ENCODE measurements around the gene NSUN6. TPM values are rescaled to one million over a fixed set of nuclear protein-coding genes. Genes with fewer than 3 reads are reported as not detected.

Gene NSUN6, protein sequence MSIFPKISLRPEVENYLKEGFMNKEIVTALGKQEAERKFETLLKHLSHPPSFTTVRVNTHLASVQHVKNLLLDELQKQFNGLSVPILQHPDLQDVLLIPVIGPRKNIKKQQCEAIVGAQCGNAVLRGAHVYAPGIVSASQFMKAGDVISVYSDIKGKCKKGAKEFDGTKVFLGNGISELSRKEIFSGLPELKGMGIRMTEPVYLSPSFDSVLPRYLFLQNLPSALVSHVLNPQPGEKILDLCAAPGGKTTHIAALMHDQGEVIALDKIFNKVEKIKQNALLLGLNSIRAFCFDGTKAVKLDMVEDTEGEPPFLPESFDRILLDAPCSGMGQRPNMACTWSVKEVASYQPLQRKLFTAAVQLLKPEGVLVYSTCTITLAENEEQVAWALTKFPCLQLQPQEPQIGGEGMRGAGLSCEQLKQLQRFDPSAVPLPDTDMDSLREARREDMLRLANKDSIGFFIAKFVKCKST
- total RNA-seq, result 1 to 10 TPM; 3.0 to 4.0 (median 3.5) TPM
- polyA plus RNA-seq, result 1 to 10 TPM; 3.3 to 7.0 (median 4.4) TPM
- long read RNA-seq, donor 1, partial matches to known transcripts, result 0 of 4 reads
- long read RNA-seq, donor 1, other reads (novel, unspliced or antisense), result 0 of 4 reads
- long read RNA-seq, donor 2, partial matches to known transcripts, result 0 of 4 reads
- long read RNA-seq, donor 2, other reads (novel, unspliced or antisense), result 3 of 4 reads

DNA sequence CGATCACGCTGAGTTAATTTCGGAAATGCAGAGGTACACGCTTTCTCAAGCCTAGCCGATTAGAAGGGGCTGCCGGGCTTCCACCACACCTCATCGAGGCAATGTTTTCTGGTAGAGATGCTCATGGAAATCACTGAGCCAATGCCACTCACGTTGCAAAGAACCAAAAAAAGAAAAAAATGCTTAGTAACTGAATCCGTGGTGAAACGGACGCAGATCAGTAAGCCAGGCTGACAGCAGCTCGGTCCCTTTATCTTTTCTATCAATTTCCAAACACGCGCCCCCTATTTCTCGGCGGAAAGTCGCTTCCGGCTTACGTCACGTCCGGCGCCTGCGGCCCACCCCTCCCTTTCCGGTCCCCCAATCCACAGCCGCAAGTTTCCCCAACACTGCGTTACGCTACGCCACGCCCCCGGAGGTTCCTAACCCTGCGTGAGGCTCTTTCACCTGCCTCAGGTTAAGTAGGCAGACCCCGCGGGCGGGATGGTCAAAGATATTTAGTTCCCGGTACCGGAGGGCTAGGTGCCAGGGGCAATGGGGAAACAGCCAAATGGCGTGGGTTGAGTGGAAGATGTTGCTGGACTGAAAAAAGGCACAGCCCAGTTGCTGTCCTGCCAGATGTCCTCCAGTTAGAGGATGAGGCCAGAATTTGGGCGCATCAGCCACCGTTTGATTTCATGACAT lies at the start of gene NSUN6:
Gene NSUN6 (minus strand): TSS at position 264 of the 684 bp plus-strand sequence. CDS start 384 bp downstream, outside the sequence.
- WGBS, 3 donors, result 0 to 1% (median 0%) methylated on average over 39 of the region's 39 CpGs
- peak; percentile 99 to 100 (median 100) for ATAC-seq

DNA sequence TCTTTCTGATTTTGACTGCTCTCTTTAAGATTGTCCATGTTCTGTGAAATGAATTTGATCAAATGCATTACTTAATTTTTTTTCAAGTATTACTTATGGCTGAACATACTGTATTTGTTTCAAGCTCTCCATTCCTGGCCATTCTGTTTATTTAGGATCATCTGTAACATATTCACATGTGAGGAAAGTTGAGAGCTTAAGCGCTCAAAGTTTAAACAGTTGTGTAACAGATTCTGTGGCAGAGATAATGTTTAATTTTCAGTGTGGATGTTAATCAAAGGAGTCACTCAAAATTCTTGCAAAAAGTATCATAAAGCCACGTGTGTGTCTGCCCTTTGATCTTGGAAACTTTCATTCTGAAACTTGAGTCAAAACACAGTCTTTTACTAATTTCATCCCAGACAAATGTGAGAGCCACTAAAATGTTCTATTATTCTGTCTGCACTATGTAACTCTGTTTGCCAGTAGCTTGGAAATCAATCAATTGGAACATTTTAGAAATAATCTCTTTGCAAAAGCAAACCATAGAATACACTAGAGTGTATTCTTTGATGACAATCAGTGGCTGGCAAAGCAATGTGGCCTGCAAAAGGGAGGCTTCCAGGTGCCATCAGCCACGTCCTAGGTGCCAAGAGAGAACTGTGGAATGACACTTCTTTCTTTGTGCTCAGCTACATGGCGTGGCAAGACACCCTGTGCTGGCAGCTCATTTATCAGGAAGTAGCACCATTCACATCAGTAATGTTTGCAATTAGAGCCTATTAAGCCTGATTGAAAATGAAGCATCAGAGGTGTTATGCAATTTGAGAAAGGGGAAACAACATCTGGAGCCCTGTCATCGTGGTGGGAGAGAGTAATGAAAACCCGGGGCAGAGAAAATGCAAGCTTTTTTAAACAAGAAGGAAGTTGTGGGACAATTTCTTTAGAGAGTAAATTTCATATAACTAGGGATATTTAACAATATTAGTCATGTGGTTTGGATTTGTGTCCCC lies 48.8 kb upstream of the NSUN6 start:
- Histone ChIP-seq H3K4me3 (no peak overlapping the region), H3K27me3 (ENCODE audit: insufficient read depth in 3 of 3, low read length in 2 of 3) (no peaks in the 10 kb centered on the region), H3K27ac (no peak overlapping the region), H3K9me3 (no peaks in the 10 kb centered on the region), H3K4me1 (no peaks in the 10 kb centered on the region), H3K36me3 (ENCODE audit: insufficient read depth in 1 of 2, low read depth in 1 of 2) (no peaks in the 10 kb centered on the region)
- intact Hi-C loops (cut with DNase I), result no loop called here
- TF ChIP-seq, protein P1, sequence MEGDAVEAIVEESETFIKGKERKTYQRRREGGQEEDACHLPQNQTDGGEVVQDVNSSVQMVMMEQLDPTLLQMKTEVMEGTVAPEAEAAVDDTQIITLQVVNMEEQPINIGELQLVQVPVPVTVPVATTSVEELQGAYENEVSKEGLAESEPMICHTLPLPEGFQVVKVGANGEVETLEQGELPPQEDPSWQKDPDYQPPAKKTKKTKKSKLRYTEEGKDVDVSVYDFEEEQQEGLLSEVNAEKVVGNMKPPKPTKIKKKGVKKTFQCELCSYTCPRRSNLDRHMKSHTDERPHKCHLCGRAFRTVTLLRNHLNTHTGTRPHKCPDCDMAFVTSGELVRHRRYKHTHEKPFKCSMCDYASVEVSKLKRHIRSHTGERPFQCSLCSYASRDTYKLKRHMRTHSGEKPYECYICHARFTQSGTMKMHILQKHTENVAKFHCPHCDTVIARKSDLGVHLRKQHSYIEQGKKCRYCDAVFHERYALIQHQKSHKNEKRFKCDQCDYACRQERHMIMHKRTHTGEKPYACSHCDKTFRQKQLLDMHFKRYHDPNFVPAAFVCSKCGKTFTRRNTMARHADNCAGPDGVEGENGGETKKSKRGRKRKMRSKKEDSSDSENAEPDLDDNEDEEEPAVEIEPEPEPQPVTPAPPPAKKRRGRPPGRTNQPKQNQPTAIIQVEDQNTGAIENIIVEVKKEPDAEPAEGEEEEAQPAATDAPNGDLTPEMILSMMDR (IDR thresholded peaks at IDR 0.05), result no peak
- no peak for ATAC-seq
- DNase-seq, result no peak
- WGBS, 3 donors, result 44 to 51% (median 49%) methylated on average over 6 of the region's 6 CpGs

More for the DNA sequence above, at the start of gene NSUN6:
- Histone ChIP-seq H3K27ac (peak within 1 kb of the TSS; percentile 92), H3K36me3 (ENCODE audit: insufficient read depth in 1 of 2, low read depth in 1 of 2) (peaks cover 0 to 16% of the 10 kb centered on the region in 2 donors), H3K4me3 (peak within 1 kb of the TSS; percentile 74), H3K9me3 (no peaks in the 10 kb centered on the region), H3K4me1 (peaks cover 16% of the 10 kb centered on the region), H3K27me3 (ENCODE audit: insufficient read depth in 3 of 3, low read length in 2 of 3) (no peaks in the 10 kb centered on the region)
- TF ChIP-seq, protein P1 (IDR thresholded peaks at IDR 0.05), result peak; percentile 11
- intact Hi-C loops (cut with DNase I), result loop anchor here in 1 of 2 donors (10.0 kb wide), 1 partner anchor 1837 kb away; the partner anchor contains the start of gene RSU1
- peak; percentile 89 to 94 for DNase-seq

DNA sequence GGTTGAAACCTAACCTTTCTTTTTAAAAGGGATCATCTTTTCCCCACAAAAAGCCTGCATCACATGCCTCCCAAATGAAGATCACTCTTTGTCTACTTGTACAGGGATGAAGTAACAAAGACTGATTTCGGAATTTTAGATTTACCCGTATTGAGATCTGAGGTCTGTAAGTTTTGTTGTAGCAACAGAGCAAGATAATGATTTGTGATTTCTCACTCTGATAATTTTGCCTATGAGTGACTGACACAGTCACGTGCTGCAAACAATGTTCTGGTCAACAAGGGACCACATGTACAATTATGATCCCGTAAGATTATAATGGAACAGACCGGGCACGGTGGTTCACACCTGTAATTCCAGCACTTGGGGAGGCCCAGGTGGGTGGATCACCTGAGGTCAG lies 39.2 kb upstream of the NSUN6 start:
- no peak for ATAC-seq
- intact Hi-C loops (cut with DNase I), result no loop called here
- TF ChIP-seq, protein P1 (IDR thresholded peaks at IDR 0.05), result no peak
- Histone ChIP-seq H3K9me3 (no peaks in the 10 kb centered on the region), H3K4me1 (no peaks in the 10 kb centered on the region), H3K4me3 (no peak overlapping the region), H3K27ac (no peak overlapping the region), H3K36me3 (ENCODE audit: insufficient read depth in 1 of 2, low read depth in 1 of 2) (no peaks in the 10 kb centered on the region), H3K27me3 (ENCODE audit: insufficient read depth in 3 of 3, low read length in 2 of 3) (no peaks in the 10 kb centered on the region)
- 83 to 90% (median 86%) methylated on average over 6 of the region's 6 CpGs for WGBS, 3 donors
- no peak for DNase-seq

DNA sequence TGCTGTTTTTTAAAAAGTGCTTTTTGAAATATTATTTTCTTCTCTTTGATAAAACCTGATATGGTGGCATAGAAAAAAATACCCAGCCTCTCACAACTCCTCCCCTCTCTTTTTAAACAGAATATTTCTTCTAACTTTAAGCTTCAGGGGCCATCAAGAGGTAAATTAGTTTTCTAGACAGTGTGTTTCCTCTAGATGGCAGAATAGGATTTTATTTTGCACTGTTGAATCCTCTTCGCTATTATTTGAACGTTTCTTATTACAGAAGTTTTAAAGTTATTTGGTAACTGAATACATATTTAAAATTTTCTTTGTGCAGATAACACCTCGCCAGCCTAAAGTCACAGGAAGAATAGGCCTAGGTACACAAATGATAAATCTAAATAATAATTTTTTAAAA lies 38.1 kb upstream of the NSUN6 start:
- 9 to 16% (median 11%) methylated on average over 3 of the region's 3 CpGs for WGBS, 3 donors
- no peaks in the 10 kb centered on the region for H3K27me3 ChIP-seq (ENCODE audit: insufficient read depth in 3 of 3, low read length in 2 of 3)

More for the DNA sequence above, 38.1 kb upstream of the NSUN6 start:
- Histone ChIP-seq H3K27ac (no peak overlapping the region), H3K4me3 (no peak overlapping the region), H3K4me1 (no peaks in the 10 kb centered on the region), H3K36me3 (ENCODE audit: insufficient read depth in 1 of 2, low read depth in 1 of 2) (no peaks in the 10 kb centered on the region), H3K9me3 (no peaks in the 10 kb centered on the region)
- DNase-seq (no peak), ATAC-seq (no peak)
- intact Hi-C loops (cut with DNase I), result no loop called here
- TF ChIP-seq, protein P1 (IDR thresholded peaks at IDR 0.05), result no peak
